HG02938 (cell line): ENCODE data around the gene TOMM20.
A peak's percentile ranks its signal among the peaks of the same experiment; 100 is the strongest.
"Not testable (repeated sequence)": the region's sequence is repeated elsewhere in the genome, so short reads cannot be mapped to it uniquely, and the experiment has no call there.

Source experiments
- ATAC-seq: cut with Tn5 transposase; IDR thresholded peaks from one replicate; pipeline ENCODE4 v1.9.1; 2021; ENCODE audit warnings: mild to moderate bottlenecking, moderate library complexity; ENCODE audit not compliant: unreplicated experiment

The TOMM20 gene

GRCh38 chr1:235085411-235086117, 43.1 kb downstream of the TOMM20 start:
- ATAC-seq: not testable (repeated sequence)

DNA sequence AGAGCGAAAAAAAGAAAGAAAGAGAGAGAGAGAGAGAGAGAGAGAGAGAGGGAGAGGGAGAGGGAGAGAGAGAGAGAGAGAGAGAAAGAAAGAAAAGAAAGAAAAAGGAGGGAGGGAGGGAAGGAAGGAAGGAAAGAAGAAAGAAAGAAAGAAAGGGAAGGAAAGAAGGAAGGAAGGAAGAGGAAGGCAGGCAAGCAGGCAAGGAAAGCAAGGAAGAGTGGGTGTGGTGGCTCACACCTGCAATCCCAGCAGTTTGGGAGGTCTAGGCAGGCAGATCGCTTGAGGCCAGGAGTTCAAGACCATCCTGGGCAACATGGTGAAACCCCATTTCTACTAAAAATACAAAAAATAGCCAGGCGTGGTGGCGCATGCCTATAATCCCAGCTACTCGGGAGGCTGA, 47.8 kb downstream of the TOMM20 start:
- not testable (repeated sequence) for ATAC-seq

DNA sequence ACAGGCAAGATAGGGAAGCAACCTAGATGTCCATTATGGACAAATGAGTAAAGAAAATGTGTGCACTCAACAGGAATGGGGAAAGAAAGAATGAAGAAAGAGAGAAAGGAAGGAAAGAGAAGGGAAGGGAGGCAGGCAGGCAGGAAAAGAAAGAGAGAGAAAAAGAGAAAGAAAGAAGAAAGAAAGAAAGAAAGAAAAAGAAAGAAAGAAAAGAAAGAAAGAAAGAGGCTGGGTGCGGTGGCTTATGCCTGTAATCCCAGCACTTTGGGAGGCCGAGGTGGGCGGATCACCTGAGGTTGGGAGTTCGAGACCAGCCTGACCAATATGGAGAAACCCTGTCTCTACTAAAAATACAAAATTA, 48.4 kb downstream of the TOMM20 start:
- ATAC-seq: not testable (repeated sequence)

DNA sequence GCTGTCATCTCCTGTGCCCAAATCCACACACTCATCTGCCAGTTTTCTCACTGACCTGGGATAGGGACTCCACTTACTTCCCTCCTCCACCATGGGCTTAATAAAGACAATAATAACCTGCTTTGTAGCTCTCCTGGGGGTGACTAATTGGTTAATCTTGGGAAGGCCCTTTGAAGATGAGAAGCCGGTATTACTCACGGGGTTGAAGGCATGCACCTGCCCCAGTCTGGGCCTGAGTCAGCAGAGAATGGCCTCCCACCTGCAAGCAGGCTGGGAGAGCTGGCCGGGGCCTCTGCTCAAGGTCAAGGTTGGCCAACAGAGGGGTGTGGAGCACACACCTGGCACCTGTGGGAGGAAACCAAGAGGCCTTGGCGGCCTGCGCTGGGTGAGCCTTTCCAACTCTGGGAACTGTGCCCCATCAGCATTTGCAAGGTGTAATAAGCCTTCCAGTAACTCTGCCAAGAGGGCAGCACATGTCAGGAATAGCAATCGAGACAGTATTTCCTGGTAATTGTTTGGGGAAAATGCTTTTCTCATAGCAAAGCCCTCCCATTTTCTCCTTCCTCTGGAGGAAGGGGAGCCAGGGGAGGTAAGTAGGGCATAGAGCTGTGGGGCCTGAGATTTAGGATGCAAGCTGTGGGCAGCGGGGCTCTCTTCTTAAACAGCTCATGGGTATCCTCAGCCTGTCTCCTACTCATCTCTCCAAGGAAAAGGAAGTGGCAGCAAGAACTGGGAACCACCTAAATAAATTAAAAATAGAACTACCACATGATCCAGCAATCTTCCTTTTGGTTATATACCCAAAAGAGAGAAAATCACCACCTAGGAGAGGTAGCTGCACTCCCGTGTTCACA, 49.0 kb downstream of the TOMM20 start:
- no peak for ATAC-seq

GRCh38 chr1:235078480-235079381, 49.9 kb downstream of the TOMM20 start:
- ATAC-seq: no peak

DNA sequence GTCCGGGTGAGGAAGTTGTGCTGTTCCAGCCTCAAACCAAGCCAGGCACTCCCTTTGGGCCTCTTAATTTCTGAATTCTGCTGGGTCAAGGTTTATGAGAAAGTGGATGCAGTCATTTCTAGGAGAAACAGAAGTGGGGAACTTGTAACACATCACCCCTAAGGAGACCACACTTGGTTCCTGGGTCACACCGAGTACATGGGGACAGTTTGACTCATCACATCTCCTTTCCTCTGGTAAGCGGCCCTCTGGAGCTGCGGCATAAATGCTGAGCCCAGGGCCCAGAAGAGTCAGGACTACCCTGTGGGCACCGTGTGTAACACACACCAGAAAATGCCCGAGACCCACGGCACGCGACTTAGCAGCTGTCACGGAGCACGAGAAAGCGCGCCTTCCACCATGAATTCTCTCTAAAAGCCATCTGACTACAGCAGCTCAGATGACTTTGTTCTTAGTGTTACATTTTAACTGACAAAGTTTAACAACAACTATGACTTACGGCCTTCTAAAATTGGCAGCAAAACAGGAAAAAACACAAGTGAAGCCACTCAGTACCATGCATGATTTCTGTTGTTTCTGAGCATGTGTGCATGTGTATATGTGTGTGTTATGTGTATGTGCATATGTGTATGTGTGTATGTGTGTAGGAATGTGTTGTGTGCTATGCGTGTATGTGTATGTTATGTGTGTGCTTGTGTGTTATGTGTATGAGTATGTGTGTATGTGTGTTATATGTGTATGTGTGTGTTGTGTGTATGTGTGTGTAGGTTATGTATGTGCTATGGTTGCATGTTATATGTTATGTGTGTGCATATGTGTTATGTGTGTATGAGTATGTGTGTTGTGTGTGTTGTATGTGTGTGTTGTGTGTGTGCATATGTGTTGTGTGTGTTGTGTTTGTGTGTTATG, 50.8 kb downstream of the TOMM20 start:
- ATAC-seq: no peak

DNA sequence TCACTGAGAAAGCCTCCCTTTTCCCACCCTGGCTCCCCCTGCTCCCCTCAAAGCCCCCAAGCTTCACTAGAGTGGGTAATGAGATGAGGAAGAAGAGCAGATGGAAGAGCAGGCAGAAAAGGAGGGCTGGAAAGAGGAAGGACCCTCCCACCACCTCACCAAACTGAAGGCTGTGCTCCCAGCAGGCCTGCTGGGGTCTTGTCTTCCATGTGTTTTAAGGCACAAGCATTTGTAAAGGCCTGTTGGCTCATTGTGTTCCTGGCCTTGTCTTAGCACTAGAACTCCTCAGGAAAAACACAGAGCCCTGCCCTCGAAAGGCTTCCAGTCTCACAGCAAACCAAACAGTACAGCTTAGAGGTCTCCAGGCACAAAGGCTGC, 51.5 kb downstream of the TOMM20 start:
- ATAC-seq: no peak

GRCh38 chr1:235076504-235077162, 52.0 kb downstream of the TOMM20 start:
- ATAC-seq: no peak

- no peak for ATAC-seq
Measured at GRCh38 chr1:235075777-235076308, 52.8 kb downstream of the TOMM20 start.

GRCh38 chr1:235075048-235075776, 53.4 kb downstream of the TOMM20 start:
- ATAC-seq: peak; percentile 59

- peak; percentile 41 for ATAC-seq
Measured at GRCh38 chr1:235074523-235075047, 54.1 kb downstream of the TOMM20 start.

DNA sequence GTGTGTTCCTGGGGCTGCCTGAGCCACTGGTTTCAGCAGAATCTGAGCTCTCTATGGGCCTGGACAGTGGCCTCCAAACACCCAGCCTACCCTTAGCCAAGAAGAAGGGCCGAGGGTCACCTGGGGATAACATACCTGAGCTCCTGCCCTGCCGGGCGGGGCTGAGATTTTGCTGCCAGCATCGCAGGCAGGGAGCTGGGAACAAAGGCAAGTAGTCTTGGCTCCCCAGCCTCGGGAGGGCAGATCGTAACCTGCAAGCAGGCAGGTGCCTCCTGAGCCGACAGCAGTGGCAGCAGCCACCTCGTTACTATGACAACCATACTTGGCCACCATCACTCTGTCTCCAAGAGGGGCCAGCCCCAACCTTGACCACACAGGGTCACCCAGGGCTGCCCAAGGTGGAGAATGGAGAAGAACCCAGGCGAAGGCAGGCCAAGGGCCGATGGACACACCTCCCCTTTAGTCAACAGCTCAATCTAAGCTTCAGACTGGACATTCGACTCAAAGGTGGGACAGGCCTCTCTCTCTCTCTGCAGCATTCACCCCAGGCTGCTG, 54.6 kb downstream of the TOMM20 start:
- ATAC-seq: peak; percentile 1

- no peak for ATAC-seq
Measured at GRCh38 chr1:235073331-235073967, 55.2 kb downstream of the TOMM20 start.

- not testable (repeated sequence) for ATAC-seq
Measured at GRCh38 chr1:235072577-235072976, 56.1 kb downstream of the TOMM20 start.

- ATAC-seq: no peak
Measured at GRCh38 chr1:235072096-235072495, 56.5 kb downstream of the TOMM20 start.

GRCh38 chr1:235070819-235071218, 57.8 kb downstream of the TOMM20 start:
- no peak for ATAC-seq
